Large intestine (tissue), 3 donors: ENCODE data around the gene PALLD. TPM values are rescaled to one million over a fixed set of nuclear protein-coding genes. Genes with fewer than 3 reads are reported as not detected.
"Not testable (repeated sequence)": the region's sequence is repeated elsewhere in the genome, so short reads cannot be mapped to it uniquely, and the experiment has no call there.

ENCODE experiments used
- DNase-seq, 2 donors: peaks; one replicate each; pipeline versions ENCODE4 v3.0.0 to v3.0.0-alpha.2; 2013
- H3K27ac ChIP-seq: one replicate; pipeline ENCODE4 v1.5.1; 2013; ENCODE audit warnings: low read length
- H3K27me3 ChIP-seq: 2 replicates; pipeline ENCODE4 v1.6.1; 2013; ENCODE audit warnings: low read length; ENCODE audit not compliant: control insufficient read depth, insufficient read depth
- H3K36me3 ChIP-seq: 2 replicates; pipeline ENCODE4 v1.6.1; 2013; ENCODE audit warnings: low read length; ENCODE audit not compliant: control insufficient read depth, insufficient read depth
- H3K4me1 ChIP-seq: one replicate; pipeline ENCODE4 v1.6.1; 2013; ENCODE audit warnings: low read length; ENCODE audit not compliant: control insufficient read depth, insufficient read depth
- H3K4me3 ChIP-seq: one replicate; pipeline ENCODE4 v1.5.1; 2013; ENCODE audit warnings: low read length
- H3K9me3 ChIP-seq: one replicate; pipeline ENCODE4 v1.6.1; 2013; ENCODE audit warnings: mild to moderate bottlenecking, low read depth, low read length, moderate library complexity; ENCODE audit not compliant: control insufficient read depth
- WGBS: methylation state at CpG from one replicate; pipeline ENCODE4 v1.1.5; 2013; ENCODE audit warnings: low lambda C conversion rate; ENCODE audit not compliant: insufficient coverage; 5-methylcytosine and 5-hydroxymethylcytosine counted together
- polyA plus RNA-seq: library from polyadenylated mRNA; unstranded; fragments of 120-200 nt; gene quantifications from one replicate; pipeline ENCODE4 v1.2.1, GENCODE V29; 2013

The PALLD gene
- polyA plus RNA-seq, 1 donor = 59.7 TPM

DNA sequence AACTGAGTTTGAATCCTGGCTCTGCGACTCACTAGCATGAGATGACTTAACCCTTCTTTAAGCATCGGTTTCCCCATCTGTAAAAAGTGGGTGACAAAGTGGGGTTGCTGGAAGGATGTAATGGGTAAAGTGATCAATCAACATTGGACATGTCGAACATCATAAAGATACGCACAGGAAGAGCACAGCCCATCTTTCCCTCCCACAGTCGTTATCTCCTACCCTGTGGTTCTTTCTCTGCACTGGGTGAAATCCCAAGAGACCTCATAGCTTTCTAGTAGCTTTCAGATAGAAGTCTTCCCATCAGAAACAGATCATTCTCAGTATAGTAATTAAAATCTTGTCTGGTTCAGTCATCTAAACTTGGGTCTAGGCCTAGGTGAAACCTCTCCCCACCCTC is 296.7 kb downstream of the PALLD start:
- Histone ChIP-seq H3K4me3 (no peak overlapping the region), H3K27me3 (no peaks in the 10 kb centered on the region), H3K36me3 (no peaks in the 10 kb centered on the region), H3K4me1 (peaks cover 27% of the 10 kb centered on the region), H3K9me3 (no peaks in the 10 kb centered on the region), H3K27ac (no peak overlapping the region)
- no CpG with 5 or more reads among the region's 5 CpGs for WGBS
- no peak for DNase-seq

DNA sequence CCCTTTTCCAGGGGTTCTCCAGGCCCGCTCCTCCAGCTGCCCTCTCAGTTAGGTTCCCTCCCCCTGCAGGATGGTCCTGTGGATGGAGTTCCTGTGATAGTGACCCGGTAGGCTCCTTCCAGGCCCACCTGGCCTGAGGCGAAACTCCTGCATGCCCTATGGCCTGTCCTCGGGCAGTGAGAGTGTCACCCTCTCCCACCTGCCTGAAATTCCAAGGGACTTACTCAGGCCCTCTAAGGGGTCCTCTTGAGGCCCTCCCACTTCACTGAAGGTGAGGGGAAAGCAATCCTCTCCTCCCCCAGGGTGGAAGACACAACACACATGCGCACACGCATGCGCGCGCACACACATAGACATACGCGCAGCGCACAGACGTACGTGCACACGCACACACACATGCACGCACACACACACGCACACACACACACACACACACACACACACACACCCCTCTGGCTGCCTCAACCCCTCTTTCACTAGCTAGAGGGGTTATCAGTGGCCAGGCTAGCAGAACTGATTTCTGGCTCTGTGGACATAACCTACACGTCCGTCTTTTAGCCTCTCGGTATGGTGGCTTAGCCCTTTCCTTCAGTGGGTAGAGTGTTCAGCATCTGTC is 297.3 kb downstream of the PALLD start:
- no peaks in the 10 kb centered on the region for H3K36me3 ChIP-seq
- no peak for DNase-seq
- WGBS = no CpG with 5 or more reads among the region's 20 CpGs
- H3K4me3 ChIP-seq = no peak overlapping the region
- H3K27ac ChIP-seq = no peak overlapping the region
- H3K27me3 ChIP-seq = no peaks in the 10 kb centered on the region
- no peaks in the 10 kb centered on the region for H3K9me3 ChIP-seq
- H3K4me1 ChIP-seq = peaks cover 27% of the 10 kb centered on the region

DNA sequence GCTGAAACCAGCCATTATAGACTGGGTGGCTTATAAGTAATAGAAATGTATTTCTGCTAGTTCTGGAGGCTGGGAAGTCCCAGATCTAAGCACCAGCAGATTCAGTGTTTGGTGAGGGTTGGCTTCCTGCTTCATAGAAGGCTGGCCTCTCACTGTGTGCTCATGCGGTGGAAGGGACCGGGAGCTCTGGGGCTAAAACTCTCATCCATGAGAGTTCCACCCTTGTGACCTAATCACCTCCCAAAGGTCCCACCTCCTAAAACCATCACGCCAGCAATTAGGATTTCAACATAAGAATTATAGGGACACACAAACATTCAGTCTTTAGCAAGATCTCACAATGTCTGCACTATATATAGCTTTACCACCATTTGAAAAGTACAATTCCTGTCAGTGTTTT is 298.0 kb downstream of the PALLD start:
- Histone ChIP-seq H3K27me3 (no peaks in the 10 kb centered on the region), H3K36me3 (no peaks in the 10 kb centered on the region), H3K4me1 (peaks cover 27% of the 10 kb centered on the region), H3K4me3 (no peak overlapping the region), H3K27ac (peak overlapping the region; percentile 83), H3K9me3 (no peaks in the 10 kb centered on the region)
- no peak for DNase-seq
- no CpG with 5 or more reads among the region's 3 CpGs for WGBS

DNA sequence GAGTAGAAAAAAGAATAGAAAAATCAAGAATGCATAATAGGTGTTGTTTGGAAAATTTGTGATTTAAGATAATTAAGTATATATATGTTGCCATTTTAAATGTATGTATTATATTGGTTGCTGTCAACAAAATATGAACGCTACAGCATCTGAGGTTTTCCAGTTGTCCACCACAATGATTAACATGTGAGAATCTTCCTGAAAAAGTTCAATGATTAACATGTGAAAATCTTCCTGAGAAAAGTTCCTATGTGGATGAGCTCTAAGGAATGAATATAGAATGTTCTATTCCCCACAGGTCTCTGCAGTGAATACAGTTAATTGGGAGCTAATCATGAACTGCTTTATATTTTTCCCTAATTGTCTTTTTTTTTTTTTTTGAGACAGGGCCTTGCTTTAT is 298.5 kb downstream of the PALLD start:
- Histone ChIP-seq H3K4me1 (peaks cover 27% of the 10 kb centered on the region), H3K36me3 (no peaks in the 10 kb centered on the region), H3K9me3 (no peaks in the 10 kb centered on the region), H3K27ac (peak overlapping the region; percentile 83), H3K27me3 (no peaks in the 10 kb centered on the region), H3K4me3 (no peak overlapping the region)
- no peak for DNase-seq
- WGBS = 60% methylated on average over 1 of the region's 1 CpG

DNA sequence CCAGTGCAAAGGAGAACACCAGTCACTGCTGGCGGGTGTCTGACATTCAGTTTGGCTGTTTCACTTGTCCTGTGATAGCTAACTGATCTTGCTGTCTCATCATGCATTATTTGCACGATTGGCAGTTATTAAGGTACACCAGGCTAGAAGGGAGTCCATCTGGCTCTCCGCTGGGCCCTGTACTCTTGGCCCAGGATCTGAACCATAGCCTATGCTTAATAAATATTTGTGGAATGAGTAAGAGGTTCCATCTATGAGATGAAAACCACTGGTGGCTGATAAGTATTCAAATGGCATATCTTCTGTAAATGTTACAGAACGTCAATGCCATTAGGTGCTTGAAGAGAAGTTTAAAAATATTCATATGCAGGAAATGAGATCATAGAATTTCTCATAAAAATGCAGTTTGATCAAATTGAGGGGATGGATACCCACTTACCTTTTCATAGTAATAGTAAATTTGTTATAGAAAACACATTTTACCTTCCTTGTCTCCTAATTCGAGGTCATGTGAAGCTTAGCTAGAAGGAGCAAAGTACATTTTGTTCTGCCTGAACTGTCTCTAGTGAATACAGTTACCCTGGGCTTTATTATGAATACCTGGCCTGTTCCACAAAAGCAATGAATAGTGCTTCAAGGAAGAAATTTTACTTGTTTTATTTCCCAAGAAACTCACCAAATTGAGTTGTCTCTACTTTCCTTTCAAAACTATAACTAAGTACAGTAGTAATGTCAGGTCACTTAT is 299.7 kb downstream of the PALLD start:
- H3K27me3 ChIP-seq = no peaks in the 10 kb centered on the region
- DNase-seq = peak; percentile 85 to 91
- no peaks in the 10 kb centered on the region for H3K9me3 ChIP-seq
- H3K4me3 ChIP-seq = no peak overlapping the region
- H3K27ac ChIP-seq = peak overlapping the region; percentile 83
- peaks cover 27% of the 10 kb centered on the region for H3K4me1 ChIP-seq
- H3K36me3 ChIP-seq = no peaks in the 10 kb centered on the region
- WGBS = no CpG with 5 or more reads among the region's 5 CpGs

DNA sequence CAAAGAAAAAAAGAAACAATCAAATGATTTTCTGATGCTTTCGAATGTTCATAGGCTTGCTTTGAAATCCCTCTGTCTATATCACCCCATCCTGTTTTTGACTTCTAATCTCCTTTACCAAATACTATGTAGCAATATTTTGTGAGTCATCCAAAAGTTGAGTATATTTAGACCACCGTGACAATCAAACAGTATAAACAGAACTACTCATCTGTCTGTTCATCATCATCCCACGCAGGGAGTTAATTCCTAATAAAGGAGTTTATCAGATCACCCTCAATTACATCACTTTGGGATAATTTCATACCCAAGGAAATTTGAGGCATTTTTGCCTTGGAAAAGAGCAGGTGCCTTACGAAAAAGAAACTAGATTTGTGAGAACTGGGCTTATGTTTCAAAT is 300.3 kb downstream of the PALLD start:
- no peaks in the 10 kb centered on the region for H3K9me3 ChIP-seq
- no peak for DNase-seq
- H3K27ac ChIP-seq = peak overlapping the region; percentile 69
- H3K4me3 ChIP-seq = no peak overlapping the region
- WGBS = 50% methylated on average over 2 of the region's 4 CpGs
- no peaks in the 10 kb centered on the region for H3K27me3 ChIP-seq
- H3K4me1 ChIP-seq = peaks cover 27% of the 10 kb centered on the region
- no peaks in the 10 kb centered on the region for H3K36me3 ChIP-seq

DNA sequence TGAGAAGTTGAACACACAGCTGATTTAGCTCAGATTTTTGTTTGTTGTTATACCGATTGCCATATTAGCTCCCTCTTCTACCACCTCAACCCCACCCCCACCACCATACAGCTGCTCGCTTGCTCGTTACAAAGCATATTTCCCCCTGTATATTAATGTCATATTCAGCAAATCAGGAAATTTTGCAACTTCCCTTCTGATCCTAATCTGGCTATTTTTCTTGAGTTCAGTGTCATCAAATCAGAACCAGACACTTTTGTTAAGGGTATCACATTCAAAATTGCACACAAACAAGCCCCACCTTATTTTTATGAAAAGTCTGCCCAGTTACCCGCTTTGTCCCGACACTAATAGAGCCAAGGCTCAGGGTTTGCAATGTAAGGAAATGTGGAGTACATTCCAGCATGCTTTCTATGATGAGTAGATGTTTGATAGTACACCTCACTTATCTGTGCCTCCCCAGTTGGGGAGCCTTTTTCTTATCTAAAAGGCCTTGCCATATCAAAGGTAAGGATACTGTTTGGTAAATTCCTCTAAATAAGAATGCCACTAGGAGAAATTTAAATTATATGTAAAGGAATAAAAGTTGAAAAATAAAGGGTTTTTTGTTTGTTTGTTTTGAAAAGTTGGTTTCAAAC is 301.0 kb downstream of the PALLD start:
- Histone ChIP-seq H3K4me3 (no peak overlapping the region), H3K27ac (peak overlapping the region; percentile 69), H3K27me3 (no peaks in the 10 kb centered on the region), H3K4me1 (peaks cover 27% of the 10 kb centered on the region), H3K9me3 (no peaks in the 10 kb centered on the region), H3K36me3 (no peaks in the 10 kb centered on the region)
- no peak for DNase-seq
- WGBS = 80% methylated on average over 1 of the region's 5 CpGs

DNA sequence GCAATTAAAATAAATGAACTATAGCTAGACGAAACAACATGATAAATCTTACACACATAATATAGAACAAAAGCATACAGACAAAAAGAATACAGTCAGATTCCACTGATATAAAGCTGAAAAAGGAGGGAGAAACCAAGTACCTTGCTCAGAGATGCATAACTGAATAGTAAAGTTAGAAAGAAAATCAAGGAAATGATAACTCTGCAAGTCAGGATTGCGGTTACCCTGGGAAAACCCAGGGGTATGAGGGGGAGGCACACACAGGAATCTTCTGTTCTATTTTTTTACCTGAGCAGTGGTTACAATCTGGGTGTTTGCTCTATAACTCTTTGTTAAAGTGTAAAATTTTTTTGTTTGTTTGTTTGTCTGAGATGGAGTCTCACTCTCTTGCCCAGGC is 304.1 kb downstream of the PALLD start:
- Histone ChIP-seq H3K27ac (no peak overlapping the region), H3K4me1 (peaks cover 16% of the 10 kb centered on the region)
- WGBS = 100% methylated on average over 2 of the region's 2 CpGs

DNA sequence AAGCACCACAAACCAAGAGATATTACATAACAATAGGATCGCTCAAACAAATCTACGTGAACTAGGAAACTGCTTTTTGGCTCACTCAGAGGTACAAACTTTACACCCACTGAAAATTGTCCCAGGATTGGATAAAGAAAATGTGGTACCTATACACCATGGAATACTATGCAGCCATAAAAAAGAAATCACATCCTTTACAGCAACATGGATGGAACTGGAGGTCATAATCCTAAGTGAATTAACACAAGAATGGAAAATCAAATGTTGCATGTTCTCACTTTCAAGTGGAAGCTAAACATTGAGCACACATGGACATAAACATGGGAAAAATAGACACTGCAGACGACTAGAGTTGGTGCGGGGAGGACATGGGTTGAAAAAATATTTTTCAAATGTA is 305.4 kb downstream of the PALLD start:
- H3K36me3 ChIP-seq = no peaks in the 10 kb centered on the region
- no peak overlapping the region for H3K27ac ChIP-seq
- DNase-seq = no peak
- H3K9me3 ChIP-seq = no peaks in the 10 kb centered on the region
- no peaks in the 10 kb centered on the region for H3K27me3 ChIP-seq
- 100% methylated on average over 2 of the region's 4 CpGs for WGBS
- H3K4me1 ChIP-seq = peaks cover 9% of the 10 kb centered on the region
- no peak overlapping the region for H3K4me3 ChIP-seq

More for the DNA sequence above, 304.1 kb downstream of the PALLD start:
- no peaks in the 10 kb centered on the region for H3K36me3 ChIP-seq
- no peak for DNase-seq
- H3K4me3 ChIP-seq = no peak overlapping the region
- H3K9me3 ChIP-seq = no peaks in the 10 kb centered on the region
- no peaks in the 10 kb centered on the region for H3K27me3 ChIP-seq

DNA sequence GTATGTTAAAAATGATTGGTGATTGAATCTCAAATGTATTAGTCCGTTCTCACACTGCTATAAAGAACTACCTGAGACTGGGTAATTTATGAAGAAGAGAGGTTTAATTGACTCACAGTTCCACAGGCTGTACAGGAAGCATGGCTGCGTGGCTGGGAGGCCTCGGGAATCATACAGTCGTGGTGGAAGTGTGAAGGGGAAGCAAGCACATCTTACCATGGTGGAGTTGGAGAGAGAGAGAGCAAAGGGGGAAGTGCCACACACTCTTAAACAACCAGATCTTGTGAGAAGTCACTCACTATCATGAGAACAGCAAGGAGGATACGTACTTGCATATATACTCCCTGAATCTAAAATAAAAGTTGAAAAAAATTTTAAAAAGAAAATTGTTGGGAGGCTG is 306.2 kb downstream of the PALLD start:
- H3K4me1 ChIP-seq, DNase-seq, H3K27ac ChIP-seq, H3K36me3 ChIP-seq, H3K4me3 ChIP-seq, H3K9me3 ChIP-seq, H3K27me3 ChIP-seq: not testable (repeated sequence)
- WGBS = no CpG with 5 or more reads among the region's 5 CpGs
